GM12874 (cell line): ENCODE measurements around the gene MSH5.

Experiments used
- TF ChIP-seq, protein P1 (sequence below): IDR thresholded peaks from 2 replicates; pipeline ENCODE4 v1.5.1; 2011; ENCODE audit warnings: low read depth, mild to moderate bottlenecking, control low read depth, low read length, moderate library complexity; ENCODE audit not compliant: insufficient read depth

MSH5 gene

DNA sequence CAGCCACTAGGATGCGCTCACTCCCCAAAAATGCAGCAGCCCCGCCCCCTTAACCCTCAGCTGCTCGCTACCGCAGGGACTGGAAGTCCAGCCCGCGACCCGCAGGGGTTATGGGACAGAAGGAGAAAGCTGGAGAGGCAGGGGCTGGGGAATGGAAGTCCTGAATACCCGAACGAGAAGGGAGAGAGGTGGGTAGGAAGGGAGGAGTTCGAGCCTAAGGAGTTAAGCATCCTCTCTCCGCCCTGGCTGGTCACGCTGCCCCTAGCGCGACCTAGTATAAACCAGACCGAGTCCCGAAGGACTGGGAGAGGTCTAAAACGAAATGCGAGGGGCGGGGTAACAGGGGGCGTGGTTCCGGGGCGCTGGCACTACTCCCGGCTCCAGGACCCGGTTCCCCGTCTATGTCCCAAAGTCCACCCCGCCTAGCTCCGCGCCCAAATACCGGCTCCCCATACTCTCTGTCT is 10.3 kb upstream of the MSH5 start:
- TF ChIP-seq, protein P1, sequence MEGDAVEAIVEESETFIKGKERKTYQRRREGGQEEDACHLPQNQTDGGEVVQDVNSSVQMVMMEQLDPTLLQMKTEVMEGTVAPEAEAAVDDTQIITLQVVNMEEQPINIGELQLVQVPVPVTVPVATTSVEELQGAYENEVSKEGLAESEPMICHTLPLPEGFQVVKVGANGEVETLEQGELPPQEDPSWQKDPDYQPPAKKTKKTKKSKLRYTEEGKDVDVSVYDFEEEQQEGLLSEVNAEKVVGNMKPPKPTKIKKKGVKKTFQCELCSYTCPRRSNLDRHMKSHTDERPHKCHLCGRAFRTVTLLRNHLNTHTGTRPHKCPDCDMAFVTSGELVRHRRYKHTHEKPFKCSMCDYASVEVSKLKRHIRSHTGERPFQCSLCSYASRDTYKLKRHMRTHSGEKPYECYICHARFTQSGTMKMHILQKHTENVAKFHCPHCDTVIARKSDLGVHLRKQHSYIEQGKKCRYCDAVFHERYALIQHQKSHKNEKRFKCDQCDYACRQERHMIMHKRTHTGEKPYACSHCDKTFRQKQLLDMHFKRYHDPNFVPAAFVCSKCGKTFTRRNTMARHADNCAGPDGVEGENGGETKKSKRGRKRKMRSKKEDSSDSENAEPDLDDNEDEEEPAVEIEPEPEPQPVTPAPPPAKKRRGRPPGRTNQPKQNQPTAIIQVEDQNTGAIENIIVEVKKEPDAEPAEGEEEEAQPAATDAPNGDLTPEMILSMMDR = no peak; the same call in 1 of the 2 replicates

DNA sequence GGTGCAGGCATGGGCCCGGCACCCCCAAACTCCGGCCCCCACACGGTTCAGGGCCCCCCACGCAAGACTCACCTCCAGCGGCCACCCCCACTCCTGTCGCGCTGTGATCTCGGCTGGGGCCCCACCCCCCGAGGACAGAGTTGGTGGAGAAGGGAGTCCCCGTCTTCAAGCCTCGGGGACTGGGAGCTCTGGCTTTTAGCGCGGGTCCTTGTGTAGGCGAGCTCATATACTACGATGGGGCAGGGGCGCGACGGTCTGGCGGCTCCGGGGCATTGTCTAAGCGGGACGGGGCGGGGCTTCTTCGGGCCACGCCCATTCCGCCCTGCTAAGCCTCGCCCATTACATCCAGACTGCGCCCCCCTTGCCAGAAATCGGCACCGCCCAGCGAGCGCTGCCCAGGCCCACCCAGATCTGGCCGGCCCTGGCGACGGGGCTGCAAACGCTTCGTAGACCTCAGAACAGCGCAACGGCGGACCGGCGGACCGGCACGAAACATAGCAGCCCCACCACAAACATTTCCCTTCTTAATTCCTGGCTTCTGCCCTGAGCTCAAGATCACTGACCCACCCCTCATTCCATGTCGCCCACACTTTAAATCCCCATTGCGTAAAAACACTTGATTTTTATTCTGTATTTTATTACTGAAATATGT is 9.7 kb upstream of the MSH5 start:
- TF ChIP-seq, protein P1 = no peak

DNA sequence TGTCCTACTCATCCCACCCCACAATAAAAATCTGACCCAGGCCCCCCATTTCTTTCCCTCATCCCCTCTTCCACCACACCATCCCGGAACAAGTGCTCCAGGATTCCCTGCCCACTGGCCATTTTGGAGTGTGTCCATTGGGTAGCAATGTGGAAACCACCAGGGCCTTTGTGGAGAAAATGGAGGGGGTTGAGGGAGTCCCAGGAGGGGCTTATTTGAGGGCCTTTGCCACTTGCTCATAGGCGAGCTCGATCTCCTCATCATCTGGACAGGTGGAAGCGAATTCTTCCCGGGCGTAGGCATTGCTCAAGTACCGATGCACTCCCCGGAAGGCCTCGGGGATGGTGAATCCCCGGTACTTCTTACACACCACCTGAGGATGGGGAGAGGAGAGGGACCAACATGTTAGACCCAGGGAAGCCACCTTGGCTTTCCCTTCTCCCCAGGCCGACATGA is 9.1 kb upstream of the MSH5 start:
- TF ChIP-seq, protein P1 = no peak

GRCh38 chr6:31732029-31732428 is 7.8 kb upstream of the MSH5 start:
- TF ChIP-seq, protein P1 = no peak

DNA sequence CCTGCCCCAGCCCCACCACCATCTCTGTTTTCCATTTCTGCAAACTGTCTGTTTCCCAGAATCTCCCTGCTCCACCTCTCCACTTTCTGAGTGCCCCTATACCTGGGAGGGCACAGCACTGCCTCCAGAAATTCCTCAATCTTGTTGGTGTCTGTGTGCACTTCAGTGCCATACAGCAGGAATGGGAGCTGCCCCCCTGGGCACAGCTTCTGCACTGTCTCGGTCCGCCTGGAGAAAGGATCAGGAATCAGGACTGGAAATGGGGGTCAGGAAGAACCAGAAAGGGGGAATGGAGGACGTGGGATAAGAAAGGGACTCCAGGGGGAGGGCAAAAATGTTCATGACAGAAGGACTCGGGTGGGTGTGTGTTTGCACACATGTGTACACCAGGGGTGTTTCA is 6.1 kb upstream of the MSH5 start:
- TF ChIP-seq, protein P1 = no peak

DNA sequence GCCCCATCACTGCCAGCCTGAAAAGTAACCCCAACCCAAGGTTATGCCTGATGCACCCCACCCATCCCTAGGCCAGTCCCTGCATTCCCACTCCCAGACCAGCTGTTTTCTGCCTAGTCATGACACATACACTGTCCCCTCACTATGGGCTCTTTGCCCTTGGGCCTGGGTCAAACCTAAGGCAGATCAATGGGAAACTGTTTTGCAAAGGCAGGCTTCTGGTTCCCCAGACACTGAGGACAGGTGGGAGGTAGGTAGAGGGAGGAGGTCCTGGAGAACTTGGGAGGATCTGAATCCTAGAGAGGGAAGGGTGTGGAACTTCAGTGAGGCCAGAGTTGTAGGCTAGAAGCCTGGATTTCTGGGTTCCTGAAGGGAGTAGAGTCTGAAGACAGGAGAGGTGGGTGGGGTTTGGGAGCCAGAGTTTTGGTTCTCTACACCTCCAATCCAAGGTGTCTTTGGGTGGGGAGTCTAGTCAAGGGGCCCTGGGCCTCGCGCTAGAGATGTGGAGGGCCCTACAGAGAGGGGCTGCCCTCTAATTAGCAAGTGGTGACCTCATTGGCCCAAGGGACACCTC is 5.5 kb upstream of the MSH5 start:
- TF ChIP-seq, protein P1 = no peak

DNA sequence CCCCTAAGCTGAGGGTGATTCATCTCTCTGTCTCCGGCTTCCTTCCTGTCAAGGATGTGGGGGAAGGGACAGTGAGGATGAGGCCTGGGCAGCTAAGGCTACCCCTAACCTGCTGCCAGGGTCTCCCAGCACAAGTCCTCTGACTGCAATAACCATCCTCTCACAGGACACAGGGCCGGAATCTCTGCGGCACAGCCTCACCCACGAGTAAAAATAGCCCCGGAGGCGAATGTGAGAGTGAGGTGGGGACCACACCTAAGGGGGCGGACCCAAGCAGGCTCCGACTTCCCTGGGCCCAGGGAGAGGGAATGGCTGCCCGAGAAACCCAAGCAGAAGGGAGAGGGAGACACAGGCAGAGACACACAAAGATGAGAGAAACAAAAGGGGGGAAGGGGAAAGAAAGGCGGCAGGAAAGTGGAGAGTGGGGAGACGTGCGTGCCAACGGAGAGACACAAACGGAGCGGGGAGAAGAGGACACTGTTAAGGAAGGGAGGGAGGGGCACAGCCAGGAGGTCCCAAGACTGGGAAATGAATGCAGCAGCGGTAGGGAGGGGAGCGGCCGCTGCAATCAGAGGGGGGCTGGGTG is 4.9 kb upstream of the MSH5 start:
- TF ChIP-seq, protein P1 = no peak
